HEK293T (cell line): ENCODE results near the gene PHRF1.

ENCODE experiments used
- BHLHE40 ChIP-seq: fragments of 450-650 bp; IDR thresholded peaks from 2 replicates; pipeline ENCODE4 v1.6.1; 2016; ENCODE audit warnings: mild to moderate bottlenecking, moderate library complexity, borderline replicate concordance
- FOXM1 ChIP-seq: fragments of 450-650 bp; IDR thresholded peaks from 2 replicates; pipeline ENCODE4 v1.6.1; 2017; ENCODE audit warnings: mild to moderate bottlenecking, borderline replicate concordance
- HDGF ChIP-seq: fragments of 450-650 bp; IDR thresholded peaks from 2 replicates; pipeline ENCODE4 v1.6.1; 2017; ENCODE audit warnings: antibody characterized with exemption, borderline replicate concordance
- SP1 ChIP-seq: fragments of 450-650 bp; IDR thresholded peaks from 2 replicates; pipeline ENCODE4 v1.6.1; 2017
- SUZ12 ChIP-seq: fragments of 450-650 bp; IDR thresholded peaks from 2 replicates; pipeline ENCODE4 v1.6.1; 2016; ENCODE audit warnings: mild to moderate bottlenecking
- TARDBP ChIP-seq: fragments of 450-650 bp; IDR thresholded peaks from 2 replicates; pipeline ENCODE4 v1.6.1; 2016
- ZNF384 ChIP-seq: fragments of 450-650 bp; IDR thresholded peaks from 2 replicates; pipeline ENCODE4 v1.6.1; 2016

DNA sequence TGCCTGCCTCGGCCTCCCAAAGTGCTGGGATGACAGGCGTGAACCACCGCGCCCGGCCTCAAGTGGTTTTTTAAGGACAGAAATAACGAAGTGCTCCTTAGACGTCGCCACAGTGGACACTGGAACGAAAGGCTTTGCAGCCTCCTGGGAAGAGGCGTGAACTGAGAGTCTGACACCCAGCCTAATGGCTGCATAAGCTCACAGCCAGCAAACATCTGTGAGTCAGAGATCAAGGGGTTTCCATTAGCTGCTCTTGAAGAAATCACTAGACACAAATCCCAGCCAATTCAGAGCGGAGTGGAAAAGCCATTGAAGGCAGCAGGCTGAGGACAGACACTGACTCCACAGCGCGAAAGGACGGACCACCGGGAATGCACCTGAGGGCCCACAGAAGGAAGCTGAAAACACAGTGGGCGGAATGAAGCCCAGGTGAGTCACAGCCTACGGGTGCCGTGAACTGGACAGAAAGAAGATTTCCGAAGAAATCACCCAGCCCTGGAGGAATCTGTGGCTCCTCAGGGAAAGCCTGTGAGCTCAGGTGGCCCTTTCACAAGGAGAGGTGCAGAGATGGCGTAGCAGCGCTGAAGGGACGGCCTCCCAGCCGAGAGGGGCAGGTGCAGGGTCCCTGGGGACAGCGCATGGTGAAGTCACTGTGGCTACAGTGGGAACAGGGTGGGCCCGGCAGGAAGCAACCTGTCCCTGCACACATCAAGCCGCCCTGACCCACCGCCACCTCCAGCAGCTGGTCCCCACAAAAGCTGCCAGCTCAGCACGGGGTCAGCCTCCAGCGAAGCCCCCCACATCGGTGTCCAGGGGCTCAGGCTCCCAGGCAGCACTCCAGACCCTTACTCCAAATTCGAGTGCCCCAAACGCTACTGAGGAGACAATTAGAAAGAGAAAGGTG lies 27.3 kb upstream of the PHRF1 start:
- no peak for TF ChIP-seq SUZ12
- no peak for TF ChIP-seq ZNF384
- TF ChIP-seq SP1, result no peak
- TF ChIP-seq BHLHE40, result no peak
- TF ChIP-seq FOXM1, result no peak
- TF ChIP-seq HDGF, result no peak
- no peak for TF ChIP-seq TARDBP
